Measurements from ENCODE around the gene UBQLN4. TPM values are rescaled to one million over a fixed set of nuclear protein-coding genes. Genes with fewer than 3 reads are reported as not detected.

Gene UBQLN4
- polyA plus RNA-seq, 1 of the 3 experiments (the other 2 are of a cell fraction), result 37.0 TPM

DNA sequence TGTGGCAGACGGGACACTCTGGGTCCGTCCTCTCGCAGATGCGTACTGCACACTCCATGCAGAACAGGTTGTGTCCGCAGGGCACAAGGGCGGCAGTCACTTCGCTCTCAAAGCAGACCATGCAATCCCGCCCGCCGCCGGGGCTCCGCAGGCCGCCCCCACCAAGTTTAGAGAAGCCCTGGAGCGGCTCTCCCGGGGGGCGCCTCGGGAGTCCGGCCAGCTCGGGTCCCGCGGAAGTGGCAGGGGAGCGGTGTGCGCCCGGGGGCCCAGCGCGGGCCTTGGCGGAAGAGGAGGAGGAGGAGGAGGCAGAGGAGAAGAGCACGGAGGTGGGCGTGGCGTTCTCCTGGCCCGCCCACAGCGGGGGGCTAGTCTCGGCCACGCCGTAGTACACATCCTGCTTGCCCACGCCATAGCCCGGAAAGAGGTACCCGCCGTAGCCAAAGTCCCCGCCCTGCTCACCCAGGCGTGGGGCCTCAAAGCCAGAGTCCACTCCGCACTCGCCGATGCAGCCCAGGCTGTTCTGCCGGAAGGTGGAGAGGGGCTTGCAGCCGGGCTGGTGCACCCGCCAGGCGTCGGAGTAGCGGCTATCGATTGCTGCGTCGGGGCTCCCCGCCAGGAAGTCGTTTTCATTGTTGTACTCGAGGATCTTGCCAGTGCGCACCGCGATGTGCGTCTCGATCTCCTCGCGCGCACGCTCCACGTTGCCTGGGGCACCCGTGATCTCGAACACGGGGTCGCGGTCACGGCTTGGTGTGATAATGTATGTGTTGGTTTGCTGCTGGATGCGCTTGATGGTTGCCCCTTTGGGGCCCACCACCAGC lies 23.2 kb upstream of the UBQLN4 start:
- no peak for DNase-seq
- POLR2A ChIA-PET, result no interaction called here
- TF ChIP-seq CHD2 (IDR thresholded peaks at IDR 0.05; ENCODE audit: low read length, partially characterized antibody) (no peak), FOXJ3 (CRISPR knock-in tag; IDR thresholded peaks at IDR 0.05) (no peak), SMC3 (IDR thresholded peaks at IDR 0.05; ENCODE audit: low read depth, low read length) (no peak), FOSL2 (IDR thresholded peaks at IDR 0.05; ENCODE audit: borderline replicate concordance, low read depth) (no peak), NFIC (IDR thresholded peaks at IDR 0.05; ENCODE audit: borderline replicate concordance) (no peak), RFX5 (IDR thresholded peaks at IDR 0.05; ENCODE audit: low read length) (no peak), EZH2phosphoT487 (IDR thresholded peaks at IDR 0.05; ENCODE audit: borderline replicate concordance, low read depth) (no peak), NRF1 (IDR thresholded peaks at IDR 0.05; ENCODE audit: low read depth, low read length) (no peak), MXI1 (IDR thresholded peaks at IDR 0.05; ENCODE audit: low read depth, low read length) (no peak)
- TF ChIP-seq, protein P1, sequence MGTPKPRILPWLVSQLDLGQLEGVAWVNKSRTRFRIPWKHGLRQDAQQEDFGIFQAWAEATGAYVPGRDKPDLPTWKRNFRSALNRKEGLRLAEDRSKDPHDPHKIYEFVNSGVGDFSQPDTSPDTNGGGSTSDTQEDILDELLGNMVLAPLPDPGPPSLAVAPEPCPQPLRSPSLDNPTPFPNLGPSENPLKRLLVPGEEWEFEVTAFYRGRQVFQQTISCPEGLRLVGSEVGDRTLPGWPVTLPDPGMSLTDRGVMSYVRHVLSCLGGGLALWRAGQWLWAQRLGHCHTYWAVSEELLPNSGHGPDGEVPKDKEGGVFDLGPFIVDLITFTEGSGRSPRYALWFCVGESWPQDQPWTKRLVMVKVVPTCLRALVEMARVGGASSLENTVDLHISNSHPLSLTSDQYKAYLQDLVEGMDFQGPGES (IDR thresholded peaks at IDR 0.05; ENCODE audit: low read depth, low read length), result no peak
- TF ChIP-seq, protein P2, sequence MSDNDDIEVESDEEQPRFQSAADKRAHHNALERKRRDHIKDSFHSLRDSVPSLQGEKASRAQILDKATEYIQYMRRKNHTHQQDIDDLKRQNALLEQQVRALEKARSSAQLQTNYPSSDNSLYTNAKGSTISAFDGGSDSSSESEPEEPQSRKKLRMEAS (IDR thresholded peaks at IDR 0.05; ENCODE audit: low read depth), result no peak
- TF ChIP-seq, protein P3, sequence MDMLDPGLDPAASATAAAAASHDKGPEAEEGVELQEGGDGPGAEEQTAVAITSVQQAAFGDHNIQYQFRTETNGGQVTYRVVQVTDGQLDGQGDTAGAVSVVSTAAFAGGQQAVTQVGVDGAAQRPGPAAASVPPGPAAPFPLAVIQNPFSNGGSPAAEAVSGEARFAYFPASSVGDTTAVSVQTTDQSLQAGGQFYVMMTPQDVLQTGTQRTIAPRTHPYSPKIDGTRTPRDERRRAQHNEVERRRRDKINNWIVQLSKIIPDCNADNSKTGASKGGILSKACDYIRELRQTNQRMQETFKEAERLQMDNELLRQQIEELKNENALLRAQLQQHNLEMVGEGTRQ (IDR thresholded peaks at IDR 0.05; ENCODE audit: borderline replicate concordance, low read depth, low read length), result no peak
- TF ChIP-seq, protein P4, sequence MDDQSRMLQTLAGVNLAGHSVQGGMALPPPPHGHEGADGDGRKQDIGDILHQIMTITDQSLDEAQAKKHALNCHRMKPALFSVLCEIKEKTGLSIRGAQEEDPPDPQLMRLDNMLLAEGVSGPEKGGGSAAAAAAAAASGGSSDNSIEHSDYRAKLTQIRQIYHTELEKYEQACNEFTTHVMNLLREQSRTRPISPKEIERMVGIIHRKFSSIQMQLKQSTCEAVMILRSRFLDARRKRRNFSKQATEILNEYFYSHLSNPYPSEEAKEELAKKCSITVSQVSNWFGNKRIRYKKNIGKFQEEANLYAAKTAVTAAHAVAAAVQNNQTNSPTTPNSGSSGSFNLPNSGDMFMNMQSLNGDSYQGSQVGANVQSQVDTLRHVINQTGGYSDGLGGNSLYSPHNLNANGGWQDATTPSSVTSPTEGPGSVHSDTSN (IDR thresholded peaks at IDR 0.05), result no peak
- TF ChIP-seq, protein P5, sequence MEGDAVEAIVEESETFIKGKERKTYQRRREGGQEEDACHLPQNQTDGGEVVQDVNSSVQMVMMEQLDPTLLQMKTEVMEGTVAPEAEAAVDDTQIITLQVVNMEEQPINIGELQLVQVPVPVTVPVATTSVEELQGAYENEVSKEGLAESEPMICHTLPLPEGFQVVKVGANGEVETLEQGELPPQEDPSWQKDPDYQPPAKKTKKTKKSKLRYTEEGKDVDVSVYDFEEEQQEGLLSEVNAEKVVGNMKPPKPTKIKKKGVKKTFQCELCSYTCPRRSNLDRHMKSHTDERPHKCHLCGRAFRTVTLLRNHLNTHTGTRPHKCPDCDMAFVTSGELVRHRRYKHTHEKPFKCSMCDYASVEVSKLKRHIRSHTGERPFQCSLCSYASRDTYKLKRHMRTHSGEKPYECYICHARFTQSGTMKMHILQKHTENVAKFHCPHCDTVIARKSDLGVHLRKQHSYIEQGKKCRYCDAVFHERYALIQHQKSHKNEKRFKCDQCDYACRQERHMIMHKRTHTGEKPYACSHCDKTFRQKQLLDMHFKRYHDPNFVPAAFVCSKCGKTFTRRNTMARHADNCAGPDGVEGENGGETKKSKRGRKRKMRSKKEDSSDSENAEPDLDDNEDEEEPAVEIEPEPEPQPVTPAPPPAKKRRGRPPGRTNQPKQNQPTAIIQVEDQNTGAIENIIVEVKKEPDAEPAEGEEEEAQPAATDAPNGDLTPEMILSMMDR (IDR thresholded peaks at IDR 0.05), result no peak

More for the DNA sequence above, 23.2 kb upstream of the UBQLN4 start:
- Histone ChIP-seq H3F3A (replicated peaks; ENCODE audit: insufficient read depth) (peaks cover 15% of the 10 kb centered on the region), H3K27me3 (ENCODE audit: insufficient read depth) (no peaks in the 10 kb centered on the region), H3K36me3 (replicated peaks in 1 of 2; ENCODE audit: control insufficient read depth in 1 of 2, insufficient read depth in 2 of 2, low read length in 1 of 2) (peaks cover 6 to 57% of the 10 kb centered on the region in 2 experiments), H3K4me2 (no peak overlapping the region), H4K20me1 (ENCODE audit: insufficient read depth) (peaks cover 69% of the 10 kb centered on the region), H3K9me2 (no peaks in the 10 kb centered on the region), H3K9me3 (no peaks in the 10 kb centered on the region), H3K9ac (no peak overlapping the region), H3K4me1 (ENCODE audit: control insufficient read depth in 1 of 2, insufficient read depth in 2 of 2, low read depth in 1 of 2, low read length in 1 of 2) (peaks cover 0 to 40% of the 10 kb centered on the region in 2 experiments; a peak in 2 of 4 replicates), H2AFZ (ENCODE audit: low read depth) (no peak overlapping the region), H3K4me3 (ENCODE audit: low read depth in 2 of 2, low read length in 1 of 2) (no peak overlapping the region), H3K79me2 (ENCODE audit: insufficient read depth) (peaks cover 76% of the 10 kb centered on the region), H3K27ac (ENCODE audit: low read depth in 2 of 2, low read length in 1 of 2) (no peak overlapping the region)
- CTCF ChIA-PET, result no interaction called here
- WGBS (ENCODE audit: low lambda C conversion rate), result 89% methylated on average over 51 of the region's 73 CpGs
